Prostate gland (tissue), 2 donors: ENCODE measurements around the gene GPRIN2. TPM values are rescaled to one million over a fixed set of nuclear protein-coding genes. Genes with fewer than 3 reads are reported as not detected.
"Not testable (repeated sequence)": the region's sequence is repeated elsewhere in the genome, so short reads cannot be mapped to it uniquely, and the experiment has no call there.

Experiments
- DNase-seq: peaks from one replicate; pipeline ENCODE4 v3.0.0-alpha.2; 2019; ENCODE audit warnings: low spot score
- H3K27ac ChIP-seq, 2 donors: fragments of 200-600 bp; sonication (generic); 2 replicates each; pipeline ENCODE4 v1.5.1; 2017 to 2019
- H3K27me3 ChIP-seq: fragments of 200-600 bp; sonication (generic); replicated peaks from 2 replicates; pipeline ENCODE4 v1.5.1; 2019; ENCODE audit not compliant: insufficient read depth
- H3K36me3 ChIP-seq, 2 donors: fragments of 200-600 bp; sonication (generic); 1 replicate in 1 of 2; 2 replicates in 1 of 2; pipeline versions ENCODE4 v1.5.1 to v1.8.1; 2017 to 2019
- H3K4me1 ChIP-seq: fragments of 200-600 bp; sonication (generic); replicated peaks from 2 replicates; pipeline ENCODE4 v1.5.1; 2019
- H3K4me3 ChIP-seq, 2 donors: fragments of 200-600 bp; sonication (generic); 2 replicates each; pipeline ENCODE4 v1.5.1; 2017 to 2019
- H3K9me3 ChIP-seq: fragments of 200-600 bp; sonication (generic); 2 replicates; pipeline ENCODE4 v1.5.1; 2017
- WGBS: methylation state at CpG from one replicate; pipeline ENCODE4 v1.1.5; 2018; 5-methylcytosine and 5-hydroxymethylcytosine counted together
- intact Hi-C: fragments of 100-400 bp; cut with DNase I; formaldehyde crosslinking; loops from one replicate; pipeline ENCODE4 v1.14.2; 2022
- total RNA-seq, 2 donors: library from RNA; depleted of rRNA; stranded (reverse); fragments of >200 nt; gene quantifications; one replicate each; pipeline ENCODE4 v1.1.0, GENCODE V29; 2016

GPRIN2 gene
- total RNA-seq, 2 donors from 2014 or later: 4.3 to 16.9 TPM

GRCh38 chr10:46584196-46584595 lies 27.7 kb upstream of the GPRIN2 start:
- H3K9me3 ChIP-seq, H3K4me1 ChIP-seq, H3K27me3 ChIP-seq, H3K27ac ChIP-seq, intact Hi-C loops, H3K4me3 ChIP-seq, H3K36me3 ChIP-seq, DNase-seq: not testable (repeated sequence)
- 97% methylated on average over 4 of the region's 11 CpGs for WGBS

DNA sequence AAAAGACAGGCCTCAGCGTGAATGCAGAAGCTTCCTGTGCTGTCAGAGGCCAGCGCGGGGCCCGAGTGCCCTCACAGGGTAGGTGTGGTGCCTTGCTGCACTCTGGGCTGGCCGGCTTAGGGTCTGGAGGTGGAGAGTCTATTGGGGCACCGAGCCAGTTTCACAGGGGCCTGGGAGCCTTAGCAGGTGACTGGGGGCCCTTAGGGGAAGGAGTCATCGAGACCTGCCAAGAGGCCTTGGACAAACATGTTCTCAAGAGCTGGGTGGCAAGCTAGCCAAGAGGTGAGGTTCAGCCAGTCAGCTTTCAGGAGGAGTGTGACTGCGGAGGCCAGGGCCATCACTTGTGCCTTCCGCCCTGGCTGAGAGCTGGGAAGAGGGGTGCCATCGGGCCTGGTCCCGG lies 26.1 kb upstream of the GPRIN2 start:
- DNase-seq, intact Hi-C loops, H3K9me3 ChIP-seq, H3K4me3 ChIP-seq, H3K36me3 ChIP-seq, H3K27me3 ChIP-seq, H3K27ac ChIP-seq, H3K4me1 ChIP-seq: not testable (repeated sequence)
- WGBS: no CpG with 5 or more reads among the region's 11 CpGs

GRCh38 chr10:46581997-46582396 lies 25.5 kb upstream of the GPRIN2 start:
- H3K27me3 ChIP-seq, H3K36me3 ChIP-seq, H3K9me3 ChIP-seq, DNase-seq, H3K4me1 ChIP-seq, H3K4me3 ChIP-seq, H3K27ac ChIP-seq, intact Hi-C loops: not testable (repeated sequence)
- WGBS: 97% methylated on average over 8 of the region's 12 CpGs

DNA sequence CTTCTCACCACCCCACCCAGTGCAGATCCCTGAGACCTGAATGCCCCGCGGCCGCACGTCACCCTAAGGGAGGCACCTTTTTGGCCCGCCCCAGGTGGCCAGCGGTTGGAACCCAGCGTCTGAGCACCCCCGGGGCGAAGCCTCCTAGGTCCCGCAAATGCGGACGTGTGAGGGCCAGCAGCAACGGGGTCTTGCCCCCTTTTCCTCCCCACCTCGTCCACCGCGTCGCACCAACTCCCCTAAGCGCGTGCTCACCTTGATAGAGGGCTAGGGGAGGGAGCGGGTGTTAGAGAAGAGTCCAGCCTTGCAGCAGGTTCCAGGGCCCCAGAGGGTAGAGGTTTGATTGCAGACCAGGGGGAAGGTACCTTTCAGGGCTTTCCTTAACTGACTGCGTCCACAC lies 22.9 kb upstream of the GPRIN2 start:
- DNase-seq, H3K4me1 ChIP-seq, H3K36me3 ChIP-seq, H3K4me3 ChIP-seq, H3K27ac ChIP-seq, H3K27me3 ChIP-seq, intact Hi-C loops, H3K9me3 ChIP-seq: not testable (repeated sequence)
- no CpG with 5 or more reads among the region's 21 CpGs for WGBS

DNA sequence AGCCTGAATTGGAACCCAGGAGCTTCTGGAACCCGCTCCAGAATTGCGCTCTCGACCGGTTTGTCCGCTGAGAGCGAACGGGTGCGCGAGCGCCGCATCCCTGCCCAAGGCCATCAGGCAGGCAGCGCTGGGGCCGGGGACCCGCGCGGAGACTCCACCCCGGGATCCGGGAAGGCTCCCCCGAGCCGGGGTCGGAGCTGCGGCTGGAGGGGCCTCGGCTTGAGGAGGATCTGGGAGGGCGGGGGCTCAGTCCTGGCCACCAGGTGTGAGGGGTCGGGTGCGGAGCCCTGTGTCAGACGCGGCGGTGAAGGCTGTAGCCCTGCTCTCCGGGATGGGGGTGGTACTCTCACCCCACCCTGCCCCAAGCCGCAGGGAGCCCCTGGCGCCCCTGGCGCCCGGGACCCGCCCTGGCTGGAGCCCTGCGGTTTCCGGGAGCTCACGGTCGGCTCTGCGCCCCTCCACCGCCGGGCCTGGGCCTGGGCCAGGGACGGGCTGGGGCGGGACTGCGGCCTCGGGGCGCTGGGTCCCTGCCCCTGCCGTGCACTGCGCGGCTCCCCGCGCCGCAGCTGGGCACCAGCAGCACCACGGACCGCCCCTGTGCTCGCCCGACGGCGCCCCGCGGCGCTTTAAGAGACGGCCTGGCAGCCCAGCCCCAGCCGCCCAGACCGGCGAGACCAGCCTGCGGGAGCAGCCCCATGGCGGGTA lies 22.2 kb upstream of the GPRIN2 start, which contains the start of gene SYT15:
Gene SYT15, plus strand, starts transcription at position 655 of the 705 bp plus-strand sequence. Its CDS starts 41 bp downstream, at position 696.
- WGBS: 2% methylated on average over 34 of the region's 68 CpGs
- intact Hi-C loops, DNase-seq, H3K4me3 ChIP-seq, H3K27ac ChIP-seq, H3K4me1 ChIP-seq, H3K9me3 ChIP-seq, H3K36me3 ChIP-seq, H3K27me3 ChIP-seq: not testable (repeated sequence)

DNA sequence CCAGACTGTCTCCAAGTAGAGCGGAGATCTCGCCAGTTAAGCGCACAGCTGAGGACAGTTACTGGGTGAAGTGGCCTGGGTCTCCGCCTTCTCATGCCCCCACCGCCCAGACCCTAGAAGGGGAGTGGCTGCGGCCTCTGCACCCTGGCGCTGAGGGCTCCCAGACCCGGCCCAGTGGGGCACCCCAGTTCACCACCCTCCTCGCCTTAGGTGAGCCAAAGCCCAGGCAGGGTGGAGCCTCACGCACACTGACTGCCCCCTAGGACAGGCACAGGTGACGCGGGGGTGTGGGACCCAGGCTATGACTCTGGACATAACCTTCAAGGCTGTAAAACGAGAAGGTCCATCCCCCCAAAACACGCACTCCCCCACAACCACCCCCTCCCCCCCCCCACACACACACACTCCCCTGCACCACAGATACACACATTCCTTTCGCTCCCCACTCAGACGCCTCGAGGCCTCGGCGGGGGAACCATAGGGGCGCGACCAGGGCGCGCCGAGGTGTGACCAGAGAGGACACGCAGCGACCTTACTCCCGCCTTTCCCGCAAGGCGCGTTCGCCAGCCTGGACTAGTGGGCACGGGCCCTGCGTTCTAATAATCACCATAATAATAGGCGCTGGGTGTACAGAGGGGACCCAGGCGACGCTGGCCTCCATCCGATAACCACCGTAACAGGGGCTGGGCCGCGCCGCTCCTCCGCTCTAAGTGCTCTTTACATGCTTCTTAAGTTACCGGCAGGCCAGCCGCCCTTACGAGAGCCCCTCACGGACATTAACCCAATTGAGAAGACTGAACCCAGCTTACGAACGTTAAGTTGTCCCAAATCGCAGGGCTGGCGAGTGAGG lies 21.4 kb upstream of the GPRIN2 start:
- H3K9me3 ChIP-seq, H3K27me3 ChIP-seq, H3K4me1 ChIP-seq, DNase-seq, H3K4me3 ChIP-seq, H3K36me3 ChIP-seq, H3K27ac ChIP-seq, intact Hi-C loops: not testable (repeated sequence)
- 79% methylated on average over 7 of the region's 50 CpGs for WGBS

DNA sequence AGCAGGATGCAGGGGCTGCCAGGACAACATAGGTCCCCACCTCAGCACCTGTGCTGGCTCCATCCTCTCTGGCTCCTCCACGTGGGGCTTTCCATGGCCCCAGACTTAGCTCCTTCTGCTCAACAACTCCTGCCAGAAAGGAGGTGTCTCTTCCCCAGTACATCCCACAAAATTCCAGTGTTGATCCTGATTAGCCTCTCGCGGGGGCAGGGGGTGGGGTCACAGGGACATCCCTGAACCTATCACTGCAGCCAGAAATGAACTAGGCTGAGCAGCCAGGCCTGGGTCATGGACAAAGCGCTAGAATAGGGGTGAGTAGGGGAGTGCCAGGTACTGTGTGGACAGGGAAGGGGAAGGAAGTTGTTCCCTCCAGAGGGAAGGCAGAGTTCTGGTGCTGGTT lies 17.4 kb upstream of the GPRIN2 start:
- intact Hi-C loops, H3K4me3 ChIP-seq, H3K27me3 ChIP-seq, H3K4me1 ChIP-seq, DNase-seq, H3K27ac ChIP-seq, H3K36me3 ChIP-seq, H3K9me3 ChIP-seq: not testable (repeated sequence)
- WGBS: 92% methylated on average over 2 of the region's 4 CpGs

DNA sequence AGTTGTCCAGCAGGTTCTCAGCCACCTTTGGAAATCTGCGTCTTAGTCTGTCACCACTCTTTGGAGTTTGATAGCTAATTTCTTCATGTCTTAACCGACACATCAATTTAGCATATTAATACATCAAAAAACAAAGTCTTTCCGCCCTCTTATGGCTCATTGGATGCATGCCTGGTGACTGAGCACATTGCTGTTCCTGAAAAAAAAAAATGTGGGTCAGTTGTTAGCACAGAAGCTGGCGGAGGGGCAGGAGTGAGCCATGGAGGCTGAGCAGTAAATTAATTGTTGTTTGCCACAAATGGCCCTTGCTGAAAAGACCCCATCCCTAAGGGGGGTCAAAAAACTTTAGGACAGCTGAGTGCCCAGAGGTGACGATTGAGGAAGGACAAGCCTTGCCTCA lies 16.9 kb upstream of the GPRIN2 start:
- H3K4me1 ChIP-seq, intact Hi-C loops: not testable (repeated sequence)
- 51% methylated on average over 3 of the region's 5 CpGs for WGBS

DNA sequence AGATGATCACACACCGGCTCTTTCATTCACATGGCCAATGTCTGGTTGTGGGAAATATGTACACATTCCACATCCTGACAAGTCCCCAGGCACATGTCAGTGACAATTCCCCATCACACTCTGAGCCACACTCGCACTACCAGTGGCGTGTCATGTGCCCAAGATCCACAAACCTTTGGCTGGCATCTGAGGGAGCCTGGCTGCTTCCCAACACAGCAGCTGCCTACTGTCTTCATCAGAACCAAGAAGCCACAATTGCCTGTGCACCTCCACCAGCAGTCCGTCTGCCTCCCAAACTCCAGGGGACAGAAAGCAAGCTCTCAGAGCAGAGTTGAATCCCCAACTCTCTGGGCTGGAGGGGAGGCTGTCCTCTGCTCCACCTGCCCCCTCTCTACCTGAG lies 16.3 kb upstream of the GPRIN2 start:
- DNase-seq: peak; percentile 46
- intact Hi-C loops, H3K9me3 ChIP-seq, H3K27ac ChIP-seq, H3K4me3 ChIP-seq, H3K36me3 ChIP-seq, H3K27me3 ChIP-seq, H3K4me1 ChIP-seq: not testable (repeated sequence)
- 0% methylated on average over 2 of the region's 4 CpGs for WGBS

More for the DNA sequence above, 16.9 kb upstream of the GPRIN2 start:
- DNase-seq, H3K27ac ChIP-seq, H3K4me3 ChIP-seq, H3K9me3 ChIP-seq, H3K36me3 ChIP-seq, H3K27me3 ChIP-seq: not testable (repeated sequence)

DNA sequence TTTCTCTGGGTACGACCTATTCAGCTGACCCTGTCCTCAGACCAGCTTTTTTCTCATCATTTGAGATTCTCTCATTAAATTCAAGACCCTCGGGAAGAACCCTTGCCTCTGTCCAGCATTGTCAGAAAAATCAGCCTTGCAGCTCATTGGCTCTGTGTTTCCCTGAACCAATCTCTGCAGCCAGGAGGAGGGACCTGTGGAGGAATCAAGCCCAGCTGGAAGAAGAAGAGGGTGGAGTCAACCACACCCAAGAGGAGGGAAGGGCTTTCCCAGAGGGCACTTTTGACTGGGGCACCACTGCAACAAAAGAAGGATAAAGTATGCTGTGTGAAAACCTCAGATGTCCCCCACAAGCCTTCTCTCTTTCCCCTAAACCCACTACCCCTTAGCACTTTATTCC lies 14.2 kb upstream of the GPRIN2 start:
- DNase-seq, H3K4me3 ChIP-seq, intact Hi-C loops, H3K36me3 ChIP-seq, H3K27me3 ChIP-seq, H3K9me3 ChIP-seq, H3K4me1 ChIP-seq, H3K27ac ChIP-seq: not testable (repeated sequence)
- WGBS: no CpG with 5 or more reads among the region's 2 CpGs

DNA sequence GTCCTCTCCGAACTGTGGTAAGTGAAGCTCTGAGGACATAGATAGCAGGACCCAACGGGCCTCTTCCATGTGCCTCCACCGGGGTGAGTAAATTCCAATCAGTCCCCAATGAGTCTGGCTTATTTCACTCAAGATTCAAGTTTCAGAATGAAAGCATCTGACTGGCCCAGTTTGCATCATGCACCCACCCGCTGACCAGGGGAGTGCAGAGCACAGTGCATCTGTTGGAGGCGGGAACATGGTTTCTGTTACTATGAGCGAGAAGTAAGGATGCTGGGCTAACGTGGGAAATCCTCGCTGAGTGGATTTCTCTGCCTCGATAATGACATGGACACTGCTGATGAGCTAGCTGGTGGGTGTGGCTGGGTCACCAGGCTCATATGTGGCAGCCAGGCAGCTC lies 10.7 kb upstream of the GPRIN2 start:
- H3K27me3 ChIP-seq, H3K36me3 ChIP-seq, DNase-seq, intact Hi-C loops, H3K4me1 ChIP-seq, H3K9me3 ChIP-seq, H3K4me3 ChIP-seq, H3K27ac ChIP-seq: not testable (repeated sequence)
- WGBS: no CpG with 5 or more reads among the region's 9 CpGs
